HL-60/S4 (cell line): ENCODE measurements around the gene GABRG2.
"Not testable (repeated sequence)": the region's sequence is repeated elsewhere in the genome, so short reads cannot be mapped to it uniquely, and the experiment has no call there.

Experiments
- in situ Hi-C: fragments of 300-500 bp; cut with MboI; formaldehyde crosslinking; loops from 2 replicates; pipeline ENCODE4 v1.14.3; 2022; ENCODE audit warnings: low sequenced_read_pairs

Gene GABRG2

GRCh38 chr5:162067655-162068411 is at the start of gene GABRG2:
GABRG2 (plus strand) TSS chr5:162067773; CDS start chr5:162068000, 227 bp downstream.
- in situ Hi-C loops: no loop called here

- in situ Hi-C loops: no loop called here
These were observed 42.3 kb upstream of the GABRG2 start for GRCh38 chr5:162025312-162025711.

GRCh38 chr5:162026803-162027202 is 40.8 kb upstream of the GABRG2 start:
- in situ Hi-C loops: no loop called here

DNA sequence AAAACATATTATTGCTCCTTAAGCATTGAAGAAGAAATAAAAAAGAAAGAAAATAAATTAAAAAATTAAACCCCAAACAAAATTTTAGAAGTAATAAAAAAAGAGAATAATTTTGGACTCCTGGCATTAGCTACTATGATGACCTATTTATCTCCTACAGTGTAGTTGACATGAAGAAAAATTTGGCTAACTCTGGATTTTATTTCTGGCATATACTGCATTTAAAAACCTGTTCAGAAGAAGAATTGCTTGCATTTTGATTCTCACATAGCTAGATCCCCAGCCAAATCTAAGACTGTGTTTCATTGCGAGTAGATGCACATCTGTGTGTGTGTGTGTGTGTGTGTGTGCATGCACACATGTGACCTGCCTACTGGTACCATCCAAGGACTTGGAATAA is 30.1 kb upstream of the GABRG2 start:
- in situ Hi-C loops: no loop called here

DNA sequence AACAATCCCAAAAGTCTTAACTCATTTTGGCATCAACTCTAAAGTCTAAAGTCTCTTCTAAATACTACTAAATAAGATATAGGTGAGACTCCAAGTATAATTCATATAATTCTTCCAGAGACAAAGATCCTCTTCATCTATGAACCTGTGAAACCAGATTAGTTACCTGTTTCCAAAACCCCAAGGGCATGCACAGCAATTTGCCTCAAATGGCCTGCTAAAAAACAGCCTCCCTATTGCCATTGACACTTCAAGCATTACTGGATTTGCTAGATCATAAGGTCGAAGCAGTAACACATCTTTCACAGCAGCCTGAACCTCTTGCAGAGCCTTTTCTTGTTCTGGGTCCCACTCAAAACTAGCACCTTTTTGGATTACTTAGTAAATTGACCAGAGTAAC is 20.3 kb upstream of the GABRG2 start:
- in situ Hi-C loops: no loop called here

GRCh38 chr5:162052676-162053075 is 14.9 kb upstream of the GABRG2 start:
- in situ Hi-C loops: no loop called here

DNA sequence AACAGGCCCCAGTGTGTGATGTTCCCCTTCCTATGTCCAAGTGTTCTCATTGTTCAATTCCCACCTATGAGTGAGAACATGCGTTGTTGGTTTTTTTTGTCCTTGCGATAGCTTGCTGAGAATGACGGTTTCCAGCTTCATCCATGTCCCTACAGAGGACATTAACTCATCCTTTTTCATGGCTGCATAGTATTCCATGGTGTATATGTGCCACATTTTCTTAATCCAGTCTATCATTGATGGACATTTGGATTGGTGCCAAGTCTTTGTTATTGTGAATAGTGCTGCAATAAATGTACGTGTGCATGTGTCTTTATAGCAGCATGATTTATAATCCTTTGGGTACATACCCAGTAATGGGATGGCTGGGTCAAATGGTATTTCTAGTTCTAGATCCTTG is 12.5 kb upstream of the GABRG2 start:
- in situ Hi-C loops: not testable (repeated sequence)

DNA sequence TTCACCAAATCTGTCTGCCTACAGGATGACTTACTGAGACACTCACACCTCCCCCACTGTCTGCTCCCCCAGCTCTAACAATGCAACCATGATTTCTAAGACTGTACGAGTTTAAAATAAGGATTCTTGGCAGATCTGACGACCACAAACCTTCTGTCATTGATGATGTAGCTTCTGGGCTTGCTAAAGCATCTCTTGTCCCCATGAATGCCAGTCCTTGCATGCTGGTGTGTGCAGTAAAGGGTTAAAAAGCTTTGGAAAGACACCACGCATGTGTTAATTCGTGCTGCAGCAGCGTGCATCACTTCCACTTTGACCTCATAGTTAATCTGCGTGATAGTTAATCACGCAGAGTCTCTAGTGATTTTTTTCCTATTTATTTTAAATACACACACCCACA is 411 bp upstream of the GABRG2 start:
- in situ Hi-C loops: no loop called here

- in situ Hi-C loops: no loop called here
These were observed 839 bp downstream of the GABRG2 start for GRCh38 chr5:162068412-162068811.

GRCh38 chr5:162068936-162069335 is 1.4 kb downstream of the GABRG2 start:
- in situ Hi-C loops: no loop called here

DNA sequence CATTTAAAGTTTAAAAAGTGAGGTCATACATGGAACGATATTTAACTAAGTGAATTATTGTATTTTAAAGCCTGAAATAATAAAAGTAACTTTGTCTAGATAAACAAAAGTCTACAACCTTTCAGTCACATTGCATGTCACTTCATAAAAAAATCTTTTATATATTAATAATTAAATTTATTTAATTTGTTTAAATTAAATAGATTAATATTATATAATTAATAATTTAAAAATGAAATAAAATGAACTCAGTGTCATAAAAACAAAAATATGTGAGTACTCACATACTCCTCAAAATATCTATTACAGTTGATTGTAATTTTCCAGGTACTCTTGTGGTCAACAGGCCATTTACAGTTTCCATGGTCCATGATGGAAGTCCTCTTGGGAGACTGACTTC is 11.2 kb downstream of the GABRG2 start:
- in situ Hi-C loops: no loop called here

DNA sequence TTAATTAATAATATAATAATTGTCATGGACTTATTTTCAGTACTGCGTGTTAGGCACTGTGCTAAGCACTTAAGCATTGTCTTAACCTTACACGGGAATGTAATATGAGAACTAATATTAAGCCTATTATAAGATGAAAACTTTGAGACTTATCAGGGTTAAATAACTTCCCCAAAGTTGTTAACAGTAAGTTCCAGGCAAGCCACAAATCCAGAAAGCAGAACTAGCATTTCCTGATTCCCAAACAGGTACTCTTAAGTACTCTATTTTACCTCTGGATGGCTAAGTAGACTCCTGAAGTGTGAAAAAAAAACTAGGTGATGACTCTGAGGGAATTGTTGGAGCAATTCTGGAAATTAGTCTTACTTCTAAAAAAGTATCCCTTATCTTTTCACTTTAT is 23.8 kb downstream of the GABRG2 start:
- in situ Hi-C loops: no loop called here

DNA sequence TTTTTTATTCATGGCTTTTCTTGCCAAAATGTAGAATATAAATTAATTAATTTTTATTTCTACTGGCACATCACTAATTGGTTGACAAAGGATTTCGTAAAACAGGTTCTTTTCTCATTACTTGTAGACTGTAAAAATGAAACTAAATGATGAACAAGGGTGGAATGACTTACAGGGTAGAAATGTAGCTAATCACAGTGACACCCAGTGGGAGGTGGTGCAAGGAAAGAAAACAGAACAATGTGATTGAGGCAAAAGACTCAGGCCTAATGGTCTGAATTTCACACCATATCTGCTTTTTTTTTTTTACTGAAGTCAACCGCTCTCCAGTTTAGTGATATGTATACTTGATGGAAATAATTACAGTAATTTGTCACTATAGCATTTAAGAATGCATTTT is 28.9 kb downstream of the GABRG2 start:
- in situ Hi-C loops: no loop called here

DNA sequence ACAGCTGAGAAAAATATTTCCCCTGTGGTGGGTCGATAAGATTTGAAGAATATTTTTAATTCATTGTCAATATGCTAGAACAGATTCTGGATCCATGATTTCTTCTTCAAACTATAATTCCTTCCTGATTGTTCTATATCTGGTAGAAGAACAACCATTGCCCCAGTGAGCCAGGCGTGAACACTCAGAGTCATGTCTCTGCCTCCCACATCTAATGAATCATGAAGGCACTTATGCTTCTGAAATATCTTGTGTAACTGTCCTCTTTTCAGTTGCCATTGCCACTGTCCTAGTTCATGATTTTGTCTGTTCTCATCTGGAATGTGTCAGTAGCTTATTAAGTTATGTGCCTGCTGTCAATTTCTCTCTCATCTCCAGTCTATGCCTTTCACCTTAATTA is 40.0 kb downstream of the GABRG2 start:
- in situ Hi-C loops: no loop called here

- in situ Hi-C loops: no loop called here
These were observed 52.2 kb downstream of the GABRG2 start for GRCh38 chr5:162119801-162120200.

GRCh38 chr5:162128117-162128516 is 60.5 kb downstream of the GABRG2 start:
- in situ Hi-C loops: no loop called here

- in situ Hi-C loops: no loop called here
These were observed 64.8 kb downstream of the GABRG2 start for GRCh38 chr5:162132348-162132747.

- in situ Hi-C loops: no loop called here
These were observed 71.6 kb downstream of the GABRG2 start for GRCh38 chr5:162139190-162139589.

DNA sequence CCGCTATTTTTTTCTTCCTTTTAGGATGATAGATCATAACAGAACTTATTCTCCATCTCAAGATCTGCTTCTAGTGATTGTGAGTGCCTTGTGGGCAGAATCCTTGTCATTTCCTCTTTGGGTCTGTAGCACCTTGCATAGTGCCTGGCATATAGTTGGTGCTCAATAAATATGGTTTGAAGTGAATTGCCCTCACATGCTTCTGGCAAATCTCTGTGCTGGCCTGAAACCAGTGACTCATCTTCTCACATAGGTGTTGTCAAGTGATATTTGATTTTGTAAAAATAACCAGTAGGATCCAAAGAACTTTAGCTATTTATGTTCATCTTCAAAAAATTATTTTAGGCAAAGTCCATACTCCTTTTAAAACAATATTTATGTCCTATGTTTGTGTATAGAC is 86.7 kb downstream of the GABRG2 start:
- in situ Hi-C loops: no loop called here

- in situ Hi-C loops: no loop called here
These were observed 92.8 kb downstream of the GABRG2 start for GRCh38 chr5:162160401-162160800.

- in situ Hi-C loops: no loop called here
These were observed 96.1 kb downstream of the GABRG2 start for GRCh38 chr5:162163663-162164062.

GRCh38 chr5:162174358-162174974 is 106.9 kb downstream of the GABRG2 start:
- in situ Hi-C loops: no loop called here

- in situ Hi-C loops: no loop called here
These were observed 119.8 kb downstream of the GABRG2 start for GRCh38 chr5:162187371-162187770.
